Keratinocyte (primary cell): ENCODE data around the gene SH3BP5L.

Experiments used
- EZH2 ChIP-seq: IDR thresholded peaks from one replicate; pipeline ENCODE4 v1.6.1; 2012; ENCODE audit warnings: inconsistent platforms, mild to moderate bottlenecking, low read length, moderate library complexity
- TF ChIP-seq, protein P1 (sequence below), 3 experiments: IDR thresholded peaks in 1 of 3; conservative IDR thresholded peaks in 1 of 3; optimal IDR thresholded peaks in 1 of 3; 2 replicates in 2 of 3; 3 replicates in 1 of 3; pipeline versions ENCODE3 to v1.5.1; 2011; ENCODE audit warnings: low read length in 3 of 3, mild to moderate bottlenecking in 3 of 3, moderate library complexity in 2 of 3, control low read depth in 1 of 3, inconsistent platforms in 1 of 3; ENCODE audit not compliant: insufficient read depth in 2 of 3; ENCODE audit errors: extremely low read depth in 1 of 3

DNA sequence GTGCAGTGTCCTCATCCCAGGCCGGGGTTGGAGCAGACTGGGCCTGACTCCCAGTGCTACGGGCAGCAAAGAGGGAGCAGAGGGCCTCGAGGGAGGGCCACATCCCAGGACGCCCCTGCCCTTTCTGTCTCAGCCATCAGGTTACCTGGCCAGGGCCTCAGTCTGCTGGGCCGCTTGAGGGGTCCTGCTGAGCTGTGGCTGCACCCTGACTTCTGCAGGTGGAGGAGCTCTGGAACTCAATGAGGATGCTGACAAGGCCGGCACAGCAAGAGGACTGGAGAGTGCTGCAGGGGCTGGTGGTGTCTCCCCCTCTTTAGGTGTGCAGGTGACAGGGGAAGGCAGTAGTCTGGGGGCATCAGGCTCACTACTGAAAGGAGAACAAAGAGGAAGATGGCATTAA, 29.9 kb upstream of the SH3BP5L start:
- TF ChIP-seq, protein P1, sequence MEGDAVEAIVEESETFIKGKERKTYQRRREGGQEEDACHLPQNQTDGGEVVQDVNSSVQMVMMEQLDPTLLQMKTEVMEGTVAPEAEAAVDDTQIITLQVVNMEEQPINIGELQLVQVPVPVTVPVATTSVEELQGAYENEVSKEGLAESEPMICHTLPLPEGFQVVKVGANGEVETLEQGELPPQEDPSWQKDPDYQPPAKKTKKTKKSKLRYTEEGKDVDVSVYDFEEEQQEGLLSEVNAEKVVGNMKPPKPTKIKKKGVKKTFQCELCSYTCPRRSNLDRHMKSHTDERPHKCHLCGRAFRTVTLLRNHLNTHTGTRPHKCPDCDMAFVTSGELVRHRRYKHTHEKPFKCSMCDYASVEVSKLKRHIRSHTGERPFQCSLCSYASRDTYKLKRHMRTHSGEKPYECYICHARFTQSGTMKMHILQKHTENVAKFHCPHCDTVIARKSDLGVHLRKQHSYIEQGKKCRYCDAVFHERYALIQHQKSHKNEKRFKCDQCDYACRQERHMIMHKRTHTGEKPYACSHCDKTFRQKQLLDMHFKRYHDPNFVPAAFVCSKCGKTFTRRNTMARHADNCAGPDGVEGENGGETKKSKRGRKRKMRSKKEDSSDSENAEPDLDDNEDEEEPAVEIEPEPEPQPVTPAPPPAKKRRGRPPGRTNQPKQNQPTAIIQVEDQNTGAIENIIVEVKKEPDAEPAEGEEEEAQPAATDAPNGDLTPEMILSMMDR (optimal IDR thresholded peaks at IDR 0.05 in 1 of 3, IDR thresholded peaks at IDR 0.05 in 1 of 3, conservative IDR thresholded peaks at IDR 0.05 in 1 of 3; ENCODE audit: extremely low read depth in 1 of 3, insufficient read depth in 2 of 3, low read length in 3 of 3) = no peak
- no peak for TF ChIP-seq EZH2
